Endodermal cell (in vitro differentiated cells): Measurements from ENCODE around the gene DOCK2. TPM values are rescaled to one million over a fixed set of nuclear protein-coding genes. Genes with fewer than 3 reads are reported as not detected.
"Not testable (repeated sequence)": the region's sequence is repeated elsewhere in the genome, so short reads cannot be mapped to it uniquely, and the experiment has no call there.

Source experiments
- DNase-seq: peaks from one replicate; pipeline ENCODE4 v3.0.0-alpha.2; 2017
- H3K27ac ChIP-seq: 2 replicates; pipeline ENCODE4 v1.5.1; 2013; ENCODE audit warnings: mild to moderate bottlenecking, low read depth, low read length, moderate library complexity
- H3K27me3 ChIP-seq: 2 replicates; pipeline ENCODE4 v1.6.1; 2013; ENCODE audit warnings: mild to moderate bottlenecking, low read length, moderate library complexity; ENCODE audit not compliant: insufficient read depth, control insufficient read depth, poor library complexity, severe bottlenecking
- H3K36me3 ChIP-seq: 2 replicates; pipeline ENCODE4 v1.7.0; 2013; ENCODE audit warnings: mild to moderate bottlenecking, low read length, moderate library complexity; ENCODE audit not compliant: control insufficient read depth, insufficient read depth
- H3K4me1 ChIP-seq: one replicate; pipeline ENCODE4 v1.7.0; 2013; ENCODE audit warnings: low read length; ENCODE audit not compliant: control insufficient read depth, insufficient read depth
- H3K4me3 ChIP-seq: 2 replicates; pipeline ENCODE4 v1.5.1; 2013; ENCODE audit warnings: mild to moderate bottlenecking, low read length, moderate library complexity
- H3K9ac ChIP-seq: 2 replicates; pipeline ENCODE4 v1.6.1; 2013; ENCODE audit warnings: mild to moderate bottlenecking, low read length, moderate library complexity; ENCODE audit not compliant: poor library complexity, severe bottlenecking; ENCODE audit errors: extremely low read depth
- H3K9me3 ChIP-seq: 2 replicates; pipeline ENCODE4 v1.6.1; 2013; ENCODE audit warnings: mild to moderate bottlenecking, low read length, moderate library complexity; ENCODE audit not compliant: control insufficient read depth
- H3K27ac Mint-ChIP-seq: 2 replicates; pipeline ENCODE4 v1.8.0; 2020; ENCODE audit warnings: mixed read lengths
- H3K27me3 Mint-ChIP-seq: 2 replicates; pipeline ENCODE4 v1.8.0; 2021; ENCODE audit warnings: mild to moderate bottlenecking, mixed read lengths; ENCODE audit not compliant: insufficient read depth
- H3K36me3 Mint-ChIP-seq: 2 replicates; pipeline ENCODE4 v1.8.0; 2020; ENCODE audit warnings: low read depth, mixed read lengths
- H3K4me1 Mint-ChIP-seq: 2 replicates; pipeline ENCODE4 v1.8.0; 2020; ENCODE audit warnings: mixed read lengths
- H3K4me3 Mint-ChIP-seq: 2 replicates; pipeline ENCODE4 v1.8.0; 2020; ENCODE audit warnings: mild to moderate bottlenecking, moderate library complexity, mixed read lengths
- H3K9me3 Mint-ChIP-seq: 2 replicates; pipeline ENCODE4 v1.8.0; 2020; ENCODE audit warnings: mild to moderate bottlenecking, mixed read lengths
- CTCF ChIP-seq: fragments of 200-600 bp; sonication (generic); conservative IDR thresholded peaks from 2 replicates; pipeline ENCODE4 v1.5.0; 2021; ENCODE audit warnings: antibody characterized with exemption, mild to moderate bottlenecking
- WGBS, 2 experiments: methylation state at CpG; one replicate each; pipeline versions ENCODE4 v1.1.5 to v1.1.7; 2013; ENCODE audit warnings: missing lambda C conversion rate in 2 of 2, mixed read lengths in 1 of 2; ENCODE audit not compliant: insufficient coverage in 1 of 2, insufficient read length in 1 of 2; 5-methylcytosine and 5-hydroxymethylcytosine counted together
- total RNA-seq, 2 donors: library from RNA; stranded (reverse); fragmentation: NEBNext Ultra II Directional in 1 of 2; extraction: Animal tissue kit (Norgen Biotek cat#: 25700) in 1 of 2; gene quantifications; 2 replicates in 1 of 2; 3 replicates in 1 of 2; pipeline ENCODE4 v1.2.1, GENCODE V29; 2021

The DOCK2 gene
- total RNA-seq, 2 donors from 2014 or later = 2.6 to 3.9 TPM

GRCh38 chr5:170092455-170093101, 455.5 kb downstream of the DOCK2 start:
- Histone ChIP-seq H3K9ac (no peak overlapping the region), H3K9me3 (peaks cover 4% of the 10 kb centered on the region), H3K4me3 (no peak overlapping the region), H3K27me3 (no peaks in the 10 kb centered on the region), H3K27ac (no peak overlapping the region), H3K4me1 (no peaks in the 10 kb centered on the region), H3K36me3 (no peaks in the 10 kb centered on the region)
- Mint-ChIP-seq H3K9me3 (no peaks in the 10 kb centered on the region), H3K4me1 (peaks cover under 1% of the 10 kb centered on the region), H3K36me3 (peaks cover 6% of the 10 kb centered on the region), H3K27ac (no peak overlapping the region), H3K4me3 (no peak overlapping the region), H3K27me3 (no peaks in the 10 kb centered on the region)
- TF ChIP-seq CTCF = no peak
- DNase-seq = no peak
- WGBS, 2 experiments = 93 to 100% methylated on average over 1 to 5 of the region's 5 CpGs

- not testable (repeated sequence) for H3K36me3 ChIP-seq, H3K36me3 Mint-ChIP-seq, H3K4me3 Mint-ChIP-seq, H3K9ac ChIP-seq, H3K4me1 ChIP-seq, H3K4me3 ChIP-seq, H3K27ac Mint-ChIP-seq, DNase-seq, H3K27ac ChIP-seq, H3K27me3 ChIP-seq, H3K4me1 Mint-ChIP-seq, H3K27me3 Mint-ChIP-seq
- H3K9me3 Mint-ChIP-seq = peaks cover 14% of the 10 kb centered on the region
- peaks cover 14% of the 10 kb centered on the region for H3K9me3 ChIP-seq
- 94 to 95% methylated on average over 7 to 10 of the region's 10 CpGs for WGBS, 2 experiments
These were observed 457.3 kb downstream of the DOCK2 start for GRCh38 chr5:170094329-170094728.

- H3K27ac Mint-ChIP-seq = no peak overlapping the region
- TF ChIP-seq CTCF = no peak
These were observed 458.6 kb downstream of the DOCK2 start for GRCh38 chr5:170095646-170096045.

GRCh38 chr5:170097934-170098333, 460.9 kb downstream of the DOCK2 start:
- H3K27ac Mint-ChIP-seq = no peak overlapping the region
- TF ChIP-seq CTCF = no peak

More at GRCh38 chr5:170095646-170096045, 458.6 kb downstream of the DOCK2 start:
- no peak overlapping the region for H3K9ac ChIP-seq
- Mint-ChIP-seq H3K4me3 (no peak overlapping the region), H3K4me1 (peaks cover 11% of the 10 kb centered on the region), H3K36me3 (peaks cover 6% of the 10 kb centered on the region), H3K27me3 (peaks cover 2% of the 10 kb centered on the region), H3K9me3 (peaks cover 16% of the 10 kb centered on the region)
- 80 to 95% methylated on average over 1 of the region's 1 CpG for WGBS, 2 experiments
- no peak overlapping the region for H3K4me3 ChIP-seq
- no peaks in the 10 kb centered on the region for H3K27me3 ChIP-seq
- no peak overlapping the region for H3K27ac ChIP-seq
- H3K4me1 ChIP-seq = no peaks in the 10 kb centered on the region
- H3K9me3 ChIP-seq = peaks cover 18% of the 10 kb centered on the region
- H3K36me3 ChIP-seq = peaks cover 5% of the 10 kb centered on the region
- DNase-seq = no peak

More at GRCh38 chr5:170097934-170098333, 460.9 kb downstream of the DOCK2 start:
- Mint-ChIP-seq H3K36me3 (no peaks in the 10 kb centered on the region), H3K27me3 (peaks cover 2% of the 10 kb centered on the region), H3K4me3 (no peak overlapping the region), H3K9me3 (peaks cover 16% of the 10 kb centered on the region), H3K4me1 (peaks cover 11% of the 10 kb centered on the region)
- 67 to 82% methylated on average over 3 to 9 of the region's 9 CpGs for WGBS, 2 experiments
- H3K4me3 ChIP-seq = no peak overlapping the region
- no peak for DNase-seq
- H3K27ac ChIP-seq = no peak overlapping the region
- H3K9me3 ChIP-seq = peaks cover 14% of the 10 kb centered on the region
- no peaks in the 10 kb centered on the region for H3K4me1 ChIP-seq
- no peak overlapping the region for H3K9ac ChIP-seq
- H3K27me3 ChIP-seq = no peaks in the 10 kb centered on the region
- peaks cover 5% of the 10 kb centered on the region for H3K36me3 ChIP-seq
